H1 (cell line): ENCODE data around the gene NOX1. TPM values are rescaled to one million over a fixed set of nuclear protein-coding genes. Genes with fewer than 3 reads are reported as not detected.

Experiments used
- CTCF ChIA-PET: fragments of 300-600 bp; sonication (Branson Sonifier 250); formaldehyde crosslinking; loops from one replicate; lab custom pipeline; 2021; ENCODE audit not compliant: partially characterized antibody; lab: Charles Lee
- POLR2A ChIA-PET: fragments of 300-600 bp; sonication (Branson Sonifier 250); formaldehyde crosslinking; loops from one replicate; lab custom pipeline; 2021; ENCODE audit warnings: inconsistent platforms; ENCODE audit not compliant: partially characterized antibody; lab: Charles Lee
- DNase-seq, 2 experiments: peaks; one replicate each; pipeline versions ENCODE4 v3.0.0 to v3.0.0-alpha.2; 2010 to 2022; ENCODE audit warnings: low spot score in 2 of 2, low read depth in 1 of 2, mixed read lengths in 1 of 2
- FAIRE-seq: peaks from 2 replicates; lab custom pipeline; 2011; peaks lifted over from hg19 to GRCh38; lab: Jason Lieb, UNC
- H2AFZ ChIP-seq: 2 replicates; pipeline ENCODE4 v1.8.1; 2012; ENCODE audit warnings: low read length, inconsistent platforms
- H2AK5ac ChIP-seq: 2 replicates; pipeline ENCODE4 v1.6.1; 2013; ENCODE audit warnings: low read depth, low read length
- H2BK120ac ChIP-seq: replicated peaks from 2 replicates; pipeline ENCODE3; 2013; ENCODE audit warnings: low read depth, low read length, inconsistent platforms
- H2BK12ac ChIP-seq: 2 replicates; pipeline ENCODE4 v1.6.1; 2013; ENCODE audit warnings: low read depth, low read length
- H2BK15ac ChIP-seq: 2 replicates; pipeline ENCODE4 v1.6.1; 2013; ENCODE audit warnings: low read length
- H2BK20ac ChIP-seq: 2 replicates; pipeline ENCODE4 v1.6.1; 2013; ENCODE audit warnings: low read length
- H2BK5ac ChIP-seq: 2 replicates; pipeline ENCODE4 v1.6.1; 2013; ENCODE audit warnings: low read depth, low read length
- H3K14ac ChIP-seq: 2 replicates; pipeline ENCODE4 v1.6.1; 2013; ENCODE audit warnings: inconsistent platforms; ENCODE audit not compliant: insufficient read length
- H3K18ac ChIP-seq: 2 replicates; pipeline ENCODE4 v1.6.1; 2013; ENCODE audit warnings: low read length; ENCODE audit errors: extremely low read depth
- H3K23ac ChIP-seq: 2 replicates; pipeline ENCODE4 v1.6.1; 2013; ENCODE audit warnings: inconsistent platforms; ENCODE audit not compliant: insufficient read length
- H3K23me2 ChIP-seq: 2 replicates; pipeline ENCODE4 v1.6.1; 2013; ENCODE audit warnings: low read depth, low read length
- H3K27ac ChIP-seq: 2 replicates; pipeline ENCODE4 v1.6.1; 2011; ENCODE audit warnings: low read depth, low read length, inconsistent platforms
- H3K27me3 ChIP-seq, 4 experiments: replicated peaks in 1 of 4; 1 replicate in 1 of 4; 2 replicates in 3 of 4; pipeline versions ENCODE4 v1.6.1 to v1.8.1; 2011 to 2013; ENCODE audit warnings: low read length in 3 of 4, mild to moderate bottlenecking in 3 of 4, inconsistent platforms in 2 of 4, mixed read lengths in 2 of 4, moderate library complexity in 1 of 4; ENCODE audit not compliant: control insufficient read depth in 3 of 4, insufficient read depth in 3 of 4; ENCODE audit errors: extremely low read depth in 1 of 4
- H3K36me3 ChIP-seq, 4 experiments: 2 replicates each; pipeline versions ENCODE4 v1.6.1 to v1.8.1; 2011 to 2013; ENCODE audit warnings: mild to moderate bottlenecking in 4 of 4, low read length in 3 of 4, moderate library complexity in 2 of 4, control low read depth in 1 of 4, inconsistent platforms in 1 of 4; ENCODE audit not compliant: insufficient read depth in 4 of 4, control insufficient read depth in 2 of 4
- H3K4ac ChIP-seq: replicated peaks from 2 replicates; pipeline ENCODE3; 2013; ENCODE audit warnings: low read length, low read depth, mixed read lengths, inconsistent platforms; ENCODE audit not compliant: insufficient read length
- H3K4me1 ChIP-seq, 4 experiments: replicated peaks in 1 of 4; 1 replicate in 1 of 4; 2 replicates in 3 of 4; pipeline versions ENCODE4 v1.6.1 to v1.8.1; 2011 to 2013; ENCODE audit warnings: low read length in 3 of 4, inconsistent platforms in 2 of 4, mixed read lengths in 1 of 4; ENCODE audit not compliant: insufficient read depth in 4 of 4, control insufficient read depth in 3 of 4
- H3K4me2 ChIP-seq, 2 experiments: 2 replicates each; pipeline versions ENCODE4 v1.6.1 to v1.8.1; 2011 to 2013; ENCODE audit warnings: low read depth in 2 of 2, low read length in 2 of 2, control low read depth in 1 of 2, inconsistent platforms in 1 of 2, mild to moderate bottlenecking in 1 of 2; ENCODE audit not compliant: insufficient read depth in 1 of 2
- H3K4me3 ChIP-seq, 4 experiments: fragments of 200-600, 300-600 bp in 1 of 4; sonication (generic), shearing (Covaris generic), sonication (Bioruptor Twin) in 1 of 4; 2 replicates each; pipeline versions ENCODE4 v1.5.1 to v1.8.1; 2011 to 2016; ENCODE audit warnings: low read length in 4 of 4, low read depth in 3 of 4, control low read depth in 2 of 4, inconsistent platforms in 2 of 4, mild to moderate bottlenecking in 2 of 4, mixed read lengths in 1 of 4, moderate library complexity in 1 of 4; ENCODE audit not compliant: insufficient read depth in 2 of 4; ENCODE audit errors: extremely low read depth in 1 of 4
- H3K56ac ChIP-seq: replicated peaks from 2 replicates; pipeline ENCODE3; 2013; ENCODE audit warnings: low read depth, mild to moderate bottlenecking, mixed read lengths, low read length, inconsistent platforms; ENCODE audit not compliant: insufficient read length
- H3K79me1 ChIP-seq: 2 replicates; pipeline ENCODE4 v1.6.1; 2013; ENCODE audit warnings: low read depth, low read length, control low read depth
- H3K79me2 ChIP-seq, 2 experiments: 2 replicates each; pipeline versions ENCODE4 v1.6.1 to v1.8.1; 2012 to 2013; ENCODE audit warnings: low read length in 2 of 2, mild to moderate bottlenecking in 2 of 2, inconsistent platforms in 1 of 2; ENCODE audit not compliant: insufficient read depth in 2 of 2, control insufficient read depth in 1 of 2
- H3K9ac ChIP-seq, 4 experiments: replicated peaks in 1 of 4; 1 replicate in 1 of 4; 2 replicates in 3 of 4; pipeline versions ENCODE4 v1.6.1 to v1.8.1; 2011 to 2013; ENCODE audit warnings: low read depth in 3 of 4, low read length in 3 of 4, control low read depth in 2 of 4, mild to moderate bottlenecking in 2 of 4, moderate library complexity in 2 of 4, inconsistent platforms in 1 of 4; ENCODE audit errors: extremely low read depth in 1 of 4
- H3K9me3 ChIP-seq, 2 experiments: 2 replicates each; pipeline versions ENCODE4 v1.6.1 to v1.8.1; 2012 to 2013; ENCODE audit warnings: mild to moderate bottlenecking in 2 of 2, moderate library complexity in 2 of 2, control low read depth in 1 of 2, inconsistent platforms in 1 of 2, low read depth in 1 of 2, low read length in 1 of 2, mixed read lengths in 1 of 2; ENCODE audit not compliant: insufficient read depth in 2 of 2
- H4K20me1 ChIP-seq, 2 experiments: replicated peaks in 1 of 2; 2 replicates each; pipeline versions ENCODE3 to v1.8.1; 2011 to 2013; ENCODE audit warnings: inconsistent platforms in 2 of 2, low read length in 2 of 2, mild to moderate bottlenecking in 1 of 2; ENCODE audit not compliant: insufficient read depth in 2 of 2, control insufficient read depth in 1 of 2
- H4K5ac ChIP-seq: 2 replicates; pipeline ENCODE4 v1.6.1; 2013; ENCODE audit warnings: low read length, low read depth, mixed read lengths, inconsistent platforms; ENCODE audit not compliant: insufficient read length
- H4K8ac ChIP-seq: 2 replicates; pipeline ENCODE4 v1.8.0; 2013; ENCODE audit warnings: mild to moderate bottlenecking, moderate library complexity, low read length, inconsistent platforms; ENCODE audit not compliant: insufficient read depth; ENCODE audit errors: extremely low read depth
- H4K91ac ChIP-seq: replicated peaks from 2 replicates; pipeline ENCODE3; 2013; ENCODE audit warnings: low read length, mixed read lengths, inconsistent platforms; ENCODE audit not compliant: insufficient read length
- BACH1 ChIP-seq: IDR thresholded peaks from 2 replicates; pipeline ENCODE4 v1.6.1; 2012; ENCODE audit warnings: low read length, improper control_type of control experiment
- BCL11A ChIP-seq, 2 experiments: IDR thresholded peaks; one replicate each; pipeline ENCODE4 v1.6.1; 2011; ENCODE audit warnings: low read depth in 2 of 2, low read length in 2 of 2, mild to moderate bottlenecking in 2 of 2
- POLR2A ChIP-seq, 2 experiments: IDR thresholded peaks; 1 replicate in 1 of 2; 2 replicates in 1 of 2; pipeline ENCODE4 v1.6.1; 2011; ENCODE audit warnings: low read depth in 2 of 2, low read length in 2 of 2, mild to moderate bottlenecking in 2 of 2; ENCODE audit errors: control extremely low read depth in 1 of 2
- RNF2 ChIP-seq: fragments of 200-900, 300-1000 bp; sonication (generic); IDR thresholded peaks from 2 replicates; pipeline ENCODE4 v1.7.1; 2016; ENCODE audit warnings: borderline replicate concordance, low read depth, mild to moderate bottlenecking, antibody characterized with exemption, low read length; ENCODE audit not compliant: poor library complexity, severe bottlenecking; ENCODE audit errors: missing control alignments
- RXRA ChIP-seq: IDR thresholded peaks from 2 replicates; pipeline ENCODE4 v1.6.1; 2011; ENCODE audit warnings: low read depth, mild to moderate bottlenecking, low read length, moderate library complexity; ENCODE audit not compliant: insufficient read depth
- SIX5 ChIP-seq: IDR thresholded peaks from 2 replicates; pipeline ENCODE4 v1.6.1; 2011; ENCODE audit warnings: mild to moderate bottlenecking, low read depth, low read length
- TEAD4 ChIP-seq: IDR thresholded peaks from 2 replicates; pipeline ENCODE4 v1.6.1; 2012; ENCODE audit warnings: low read depth, low read length, inconsistent platforms, mixed read lengths
- WGBS, 2 experiments: shearing (Covaris generic) in 1 of 2; methylation state at CpG; one replicate each; pipeline versions ENCODE4 v1.1.6 to v1.1.7; 2013 to 2015; ENCODE audit warnings: low lambda C conversion rate in 2 of 2, mixed read lengths in 2 of 2, inconsistent platforms in 1 of 2, low coverage in 1 of 2, missing lambda C conversion rate in 1 of 2; ENCODE audit not compliant: insufficient replicate concordance in 2 of 2, insufficient coverage in 1 of 2, insufficient read length in 1 of 2; ENCODE audit errors: extremely low coverage in 1 of 2, missing lambda C conversion rate in 1 of 2; 5-methylcytosine and 5-hydroxymethylcytosine counted together
- polyA plus RNA-seq, 7 experiments: library from polyadenylated mRNA; depleted of rRNA in 3 of 7; stranded (reverse) in 5 of 7; unstranded in 2 of 7; fragments of >200 nt in 5 of 7; fragments of 200-250 nt in 2 of 7; gene quantifications; 1 replicate in 5 of 7; 2 replicates in 1 of 7; 4 replicates in 1 of 7; pipeline versions ENCODE4 v1.2.1 to v1.2.3, GENCODE V29; 2011 to 2013; ENCODE audit warnings: missing spikeins in 2 of 7, mixed read lengths in 2 of 7
- total RNA-seq: library from RNA; stranded (reverse); fragmentation: NEBNext Ultra II Directional; extraction: Animal tissue kit (Norgen Biotek cat#: 25700); gene quantifications from 2 replicates; pipeline ENCODE4 v1.2.1, GENCODE V29; 2021

NOX1 gene
- total and polyA plus RNA-seq, 2 of the 8 experiments (the other 6 are each of a cell fraction or from before 2014, with no cell fraction given): not detected

GRCh38 chrX:100812216-100813158 lies 61.7 kb downstream of the NOX1 start:
- Histone ChIP-seq H3K4ac (no peak overlapping the region), H3K27ac (no peak overlapping the region), H2BK15ac (no peak overlapping the region), H2AFZ (0 out of 2 replicates have a peak overlapping the region, but pooled peaks have one; percentile 7), H3K36me3 (no peaks in the 10 kb centered on the region), H2BK5ac (no peak overlapping the region), H3K56ac (no peak overlapping the region), H3K4me1 (peaks cover 0 to 4% (median 2%) of the 10 kb centered on the region in 4 experiments; a peak in 1 of 7 replicates), H4K8ac (no peak overlapping the region), H3K79me2 (no peaks in the 10 kb centered on the region), H3K27me3 (no peaks in the 10 kb centered on the region), H3K9me3 (no peaks in the 10 kb centered on the region), H3K23ac (no peak overlapping the region), H4K5ac (no peak overlapping the region), H3K4me2 (peak overlapping the region; percentile 46 to 50; a peak in 2 of 4 replicates), H3K14ac (no peak overlapping the region), H2BK20ac (no peak overlapping the region), H2AK5ac (no peak overlapping the region), H3K79me1 (no peaks in the 10 kb centered on the region), H3K4me3 (peak overlapping the region in 1 of 4 experiments; percentile 15; a peak in 1 of 8 replicates), H3K9ac (no peak overlapping the region), H2BK12ac (no peak overlapping the region), H2BK120ac (no peak overlapping the region), H3K18ac (no peak overlapping the region), H4K20me1 (no peaks in the 10 kb centered on the region), H3K23me2 (no peaks in the 10 kb centered on the region), H4K91ac (no peak overlapping the region)
- POLR2A ChIA-PET: interaction anchor here (1.1 kb wide), 1 partner anchor 10 kb away, joined by 3 read pairs; no protein-coding TSS in a partner anchor
- peak; percentile 19 for FAIRE-seq
- no peak for DNase-seq
- 39% methylated on average over 9 of the region's 12 CpGs; no CpG with 5 or more reads in 1 of the 2 experiments for WGBS, 2 experiments
- CTCF ChIA-PET: interaction anchor here (1.0 kb wide), 1 partner anchor 44 kb away, joined by 3 read pairs; no protein-coding TSS in a partner anchor
- TF ChIP-seq BCL11A (IDR thresholded peaks at IDR 0.05; ENCODE audit: low read depth in 2 of 2, low read length in 2 of 2) (no peak), SIX5 (no peak), RNF2 (no peak), POLR2A (IDR thresholded peaks at IDR 0.05; ENCODE audit: control extremely low read depth in 1 of 2, low read depth in 2 of 2, low read length in 2 of 2) (no peak), TEAD4 (no peak), RXRA (no peak), BACH1 (no peak)
